Endothelial cell of umbilical vein (primary cell): ENCODE measurements around the gene CPNE2. TPM values are rescaled to one million over a fixed set of nuclear protein-coding genes. Genes with fewer than 3 reads are reported as not detected.

ENCODE experiments used
- BruUV-seq: library from RNA; stranded (reverse); fragments of 400-500 nt; replicated peaks from 2 replicates; lab custom pipeline; 2021; lab: Mats Ljungman, UMichigan
- CTCF ChIA-PET: fragments of 300-600, 350-600 bp; sonication (Branson Sonifier 250); formaldehyde crosslinking; loops from one replicate; lab custom pipeline; 2021; ENCODE audit warnings: antibody characterized with exemption, inconsistent platforms; lab: Charles Lee
- POLR2A ChIA-PET: fragments of 300-600, 350-600 bp; sonication (Branson Sonifier 250); formaldehyde crosslinking; loops from one replicate; lab custom pipeline; 2021; ENCODE audit warnings: antibody characterized with exemption, inconsistent platforms; lab: Charles Lee
- DNase-seq: peaks from one replicate; pipeline ENCODE4 v3.0.0-alpha.2; 2011; ENCODE audit warnings: low read depth, low spot score
- FAIRE-seq: peaks from 2 replicates; lab custom pipeline; 2011; peaks lifted over from hg19 to GRCh38; lab: Jason Lieb, UNC
- H2AFZ ChIP-seq: 2 replicates; pipeline ENCODE4 v1.6.0; 2012; ENCODE audit warnings: low read depth, low read length, control low read depth, inconsistent platforms
- H3K27ac ChIP-seq: 2 replicates; pipeline ENCODE4 v1.5.1; 2011; ENCODE audit warnings: low read depth, mild to moderate bottlenecking, control low read depth, low read length, moderate library complexity; ENCODE audit not compliant: insufficient read depth
- H3K27me3 ChIP-seq, 2 experiments: 2 replicates each; pipeline versions ENCODE4 v1.6.0 to v1.6.1; 2011; ENCODE audit warnings: low read length in 2 of 2, mixed read lengths in 1 of 2; ENCODE audit not compliant: control insufficient read depth in 2 of 2, insufficient read depth in 2 of 2
- H3K36me3 ChIP-seq, 2 experiments: 2 replicates in 1 of 2; 3 replicates in 1 of 2; pipeline ENCODE4 v1.5.1; 2011; ENCODE audit warnings: low read length in 2 of 2, mild to moderate bottlenecking in 1 of 2, moderate library complexity in 1 of 2; ENCODE audit not compliant: control insufficient read depth in 2 of 2, insufficient read depth in 2 of 2; ENCODE audit errors: extremely low read depth in 1 of 2
- H3K4me1 ChIP-seq: 3 replicates; pipeline ENCODE4 v1.5.1; 2011; ENCODE audit warnings: mild to moderate bottlenecking, low read length; ENCODE audit not compliant: control insufficient read depth, insufficient read depth; ENCODE audit errors: extremely low read depth
- H3K4me2 ChIP-seq: 2 replicates; pipeline ENCODE4 v1.6.1; 2011; ENCODE audit warnings: low read length, control low read depth, mixed read lengths; ENCODE audit not compliant: insufficient read depth
- H3K4me3 ChIP-seq, 3 experiments: fragments of 200-600 bp in 1 of 3; sonication (generic), shearing (Covaris generic) in 1 of 3; replicated peaks in 1 of 3; 2 replicates each; pipeline ENCODE4 v1.5.1; 2011 to 2016; ENCODE audit warnings: control low read depth in 3 of 3, low read length in 3 of 3, mild to moderate bottlenecking in 2 of 3, inconsistent platforms in 1 of 3, low read depth in 1 of 3, moderate library complexity in 1 of 3; ENCODE audit not compliant: insufficient read depth in 1 of 3
- H3K79me2 ChIP-seq: 2 replicates; pipeline ENCODE4 v1.6.0; 2012; ENCODE audit warnings: low read length, inconsistent platforms; ENCODE audit not compliant: control insufficient read depth, insufficient read depth
- H3K9ac ChIP-seq: replicated peaks from 2 replicates; pipeline ENCODE3; 2011; ENCODE audit warnings: low read length, control low read depth; ENCODE audit not compliant: insufficient read depth; ENCODE audit errors: extremely low read depth
- H3K9me1 ChIP-seq: replicated peaks from 3 replicates; pipeline ENCODE4 v1.6.0; 2011; ENCODE audit warnings: mild to moderate bottlenecking, low read length; ENCODE audit not compliant: control insufficient read depth, insufficient read depth; ENCODE audit errors: extremely low read depth
- H3K9me3 ChIP-seq: replicated peaks from 2 replicates; pipeline ENCODE4 v1.5.1; 2012; ENCODE audit warnings: low read length, inconsistent platforms; ENCODE audit not compliant: control insufficient read depth, insufficient read depth
- H4K20me1 ChIP-seq: replicated peaks from 2 replicates; pipeline ENCODE3; 2011; ENCODE audit warnings: mild to moderate bottlenecking, low read length; ENCODE audit not compliant: control insufficient read depth, insufficient read depth; ENCODE audit errors: extremely low read depth
- CTCF ChIP-seq, 2 donors: IDR thresholded peaks; 1 replicate in 1 of 2; 2 replicates in 1 of 2; pipeline ENCODE4 v1.5.1; 2011; ENCODE audit warnings: low read length in 2 of 2, mild to moderate bottlenecking in 2 of 2, moderate library complexity in 2 of 2, control low read depth in 1 of 2, inconsistent platforms in 1 of 2, low read depth in 1 of 2; ENCODE audit not compliant: insufficient read depth in 1 of 2; ENCODE audit errors: extremely low read depth in 1 of 2
- EZH2 ChIP-seq: IDR thresholded peaks from 2 replicates; pipeline ENCODE4 v1.6.1; 2012; ENCODE audit warnings: borderline replicate concordance, low read depth, mild to moderate bottlenecking, moderate library complexity, low read length, inconsistent platforms; ENCODE audit not compliant: severe bottlenecking
- FOS ChIP-seq: IDR thresholded peaks from 2 replicates; pipeline ENCODE4 v1.6.1; 2011; ENCODE audit warnings: mild to moderate bottlenecking, low read length, moderate library complexity, borderline replicate concordance; ENCODE audit not compliant: insufficient read depth
- GATA2 ChIP-seq: IDR thresholded peaks from 2 replicates; pipeline ENCODE4 v1.7.0; 2011; ENCODE audit warnings: low read depth, mild to moderate bottlenecking, moderate library complexity, mixed read lengths, low read length; ENCODE audit not compliant: insufficient read length, insufficient read depth
- JUN ChIP-seq: IDR thresholded peaks from 2 replicates; pipeline ENCODE4 v1.6.1; 2011; ENCODE audit warnings: borderline replicate concordance, low read depth; ENCODE audit not compliant: insufficient read length, insufficient read depth
- MAX ChIP-seq: IDR thresholded peaks from 2 replicates; pipeline ENCODE4 v1.6.1; 2011; ENCODE audit not compliant: insufficient read depth, insufficient read length
- MYC ChIP-seq: IDR thresholded peaks from one replicate; pipeline ENCODE4 v1.6.1; 2011; ENCODE audit warnings: mild to moderate bottlenecking, low read depth, low read length
- POLR2A ChIP-seq: IDR thresholded peaks from 2 replicates; pipeline ENCODE4 v1.6.1; 2012; ENCODE audit warnings: low read depth, mild to moderate bottlenecking, control low read depth, low read length
- POLR2AphosphoS5 ChIP-seq: IDR thresholded peaks from 2 replicates; pipeline ENCODE4 v1.6.1; 2012; ENCODE audit warnings: low read depth, mild to moderate bottlenecking, control low read depth, low read length, moderate library complexity; ENCODE audit not compliant: insufficient read depth
- dilution Hi-C: fragments of 300-500 bp; cut with MboI; formaldehyde crosslinking; loops from one replicate; pipeline ENCODE4 v1.15.0; 2019; ENCODE audit warnings: low sequenced_read_pairs; ENCODE audit not compliant: extremely low pct_ligation_motif_present
- intact Hi-C: fragments of 100-400 bp; cut with micrococcal nuclease; formaldehyde crosslinking; loops from one replicate; pipeline ENCODE4 v1.10.0; 2022
- polyA plus RNA-seq, 4 experiments: library from polyadenylated mRNA; depleted of rRNA in 3 of 4; stranded (reverse) in 3 of 4; unstranded in 1 of 4; fragments of >200 nt; gene quantifications; 2 replicates each; pipeline versions ENCODE4 v1.2.1 to v1.2.3, GENCODE V29; 2011 to 2012; ENCODE audit warnings: missing spikeins in 1 of 4
- total RNA-seq: library from RNA; stranded (reverse); gene quantifications from 2 replicates; pipeline ENCODE4 v1.2.3, GENCODE V29; 2021

Gene CPNE2
- total and polyA plus RNA-seq, 2 donors (not counting 3 experiments of a cell fraction or from before 2014, with no cell fraction given) = 91.9 to 187 TPM

- Histone ChIP-seq H3K4me3 (no peak overlapping the region), H3K4me2 (no peak overlapping the region), H3K4me1 (peaks cover 45% of the 10 kb centered on the region), H3K9me3 (no peaks in the 10 kb centered on the region), H2AFZ (no peak overlapping the region), H3K79me2 (no peaks in the 10 kb centered on the region), H4K20me1 (no peaks in the 10 kb centered on the region), H3K27ac (no peak overlapping the region), H3K9ac (no peak overlapping the region), H3K27me3 (no peaks in the 10 kb centered on the region), H3K36me3 (peaks cover 0 to 14% of the 10 kb centered on the region in 2 experiments), H3K9me1 (no peaks in the 10 kb centered on the region)
- POLR2A ChIA-PET = no interaction called here
- DNase-seq = no peak
- FAIRE-seq = no peak
- intact Hi-C loops (no loop called here), dilution Hi-C loops (loop anchor here (5.0 kb wide), 1 partner anchor 33 kb away; no protein-coding TSS in a partner anchor)
- TF ChIP-seq POLR2A (no peak), FOS (no peak), JUN (no peak), EZH2 (no peak), MYC (no peak), POLR2AphosphoS5 (no peak), GATA2 (no peak), MAX (no peak), CTCF (IDR thresholded peaks at IDR 0.05; ENCODE audit: extremely low read depth in 1 of 2, insufficient read depth in 1 of 2, low read depth in 1 of 2, low read length in 2 of 2) (no peak)
- CTCF ChIA-PET = interaction anchor here (0.7 to 6.4 kb wide), 4 partner anchors 12 to 56 kb away, joined by 3 to 57 read pairs (median 4); partner anchors contain the start of gene CPNE2
- BruUV-seq = no TSS peak
Observed at GRCh38 chr16:57149391-57149790, 57.0 kb downstream of the CPNE2 start.
